ENCODE results near the gene RCBTB1.
"Not testable (repeated sequence)": the region's sequence is repeated elsewhere in the genome, so short reads cannot be mapped to it uniquely, and the experiment has no call there.

RCBTB1 gene

DNA sequence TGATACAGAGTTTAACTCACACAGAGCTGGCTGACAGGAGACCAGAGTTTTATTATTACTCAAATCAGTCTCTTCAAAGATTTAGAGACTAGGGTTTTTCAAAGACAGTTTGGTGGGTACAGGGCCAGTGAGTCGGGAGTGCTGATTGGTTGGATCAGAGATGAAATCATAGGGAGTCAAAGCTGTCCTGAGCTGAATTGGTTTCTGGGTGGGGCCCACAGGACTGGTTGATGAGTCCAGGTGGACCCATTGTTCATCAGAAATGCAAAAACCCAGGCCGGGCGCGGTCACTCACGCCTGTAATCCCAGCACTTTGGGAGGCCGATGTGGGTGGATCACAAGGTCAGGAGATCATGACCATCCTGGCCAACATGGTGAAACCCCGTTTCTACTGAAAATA lies 17.3 kb upstream of the RCBTB1 start:
- DNase-seq = not testable (repeated sequence)

GRCh38 chr13:49602005-49602404 lies 16.6 kb upstream of the RCBTB1 start:
- DNase-seq = no peak

DNA sequence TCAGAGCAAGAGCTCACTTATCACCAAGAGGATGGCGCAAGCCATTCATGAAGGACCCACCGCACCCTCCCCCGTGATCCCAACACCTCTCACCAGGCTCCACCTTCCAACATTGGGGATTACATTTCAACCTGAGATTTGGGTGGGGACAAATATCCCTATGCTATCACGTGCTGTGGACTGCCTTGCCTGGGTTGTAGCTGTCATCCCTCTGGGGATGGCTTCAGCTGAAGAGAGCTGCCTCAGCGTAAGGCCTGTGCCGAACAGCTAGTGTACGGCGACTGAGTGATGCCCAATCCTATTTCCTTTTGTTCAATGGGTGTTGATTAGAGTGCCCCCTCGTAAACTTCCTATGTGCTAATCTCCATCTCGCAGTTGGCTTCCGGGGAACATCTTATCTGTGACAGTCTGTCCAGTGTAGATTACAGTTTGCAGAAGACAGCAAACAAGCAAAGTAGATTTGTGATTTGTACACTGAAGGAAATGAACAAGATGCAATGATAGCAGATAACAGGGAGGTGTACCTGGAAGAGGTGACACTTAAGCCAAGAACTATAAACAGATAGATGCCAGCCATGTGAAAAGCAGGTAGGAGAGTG lies 11.8 kb upstream of the RCBTB1 start:
- no peak for DNase-seq

DNA sequence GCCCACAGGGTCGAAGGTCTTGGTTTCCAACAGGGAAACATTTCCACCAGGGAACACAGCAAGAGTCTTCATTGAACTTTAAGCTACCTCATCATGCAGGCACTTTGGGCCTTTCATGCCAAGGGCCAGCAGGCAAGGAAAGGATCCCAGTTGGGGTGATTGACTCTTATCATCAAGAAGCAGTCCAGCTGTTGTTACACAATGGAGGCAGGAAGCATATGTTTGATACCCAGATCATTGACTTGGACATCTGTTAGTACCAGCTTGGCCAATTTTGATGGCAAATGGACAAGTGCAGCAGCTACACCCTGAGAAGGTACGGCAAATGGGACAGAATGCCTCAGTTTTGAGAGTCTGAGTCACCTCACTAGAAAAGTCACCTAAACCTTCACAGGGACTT lies 10.9 kb upstream of the RCBTB1 start:
- no peak for DNase-seq

DNA sequence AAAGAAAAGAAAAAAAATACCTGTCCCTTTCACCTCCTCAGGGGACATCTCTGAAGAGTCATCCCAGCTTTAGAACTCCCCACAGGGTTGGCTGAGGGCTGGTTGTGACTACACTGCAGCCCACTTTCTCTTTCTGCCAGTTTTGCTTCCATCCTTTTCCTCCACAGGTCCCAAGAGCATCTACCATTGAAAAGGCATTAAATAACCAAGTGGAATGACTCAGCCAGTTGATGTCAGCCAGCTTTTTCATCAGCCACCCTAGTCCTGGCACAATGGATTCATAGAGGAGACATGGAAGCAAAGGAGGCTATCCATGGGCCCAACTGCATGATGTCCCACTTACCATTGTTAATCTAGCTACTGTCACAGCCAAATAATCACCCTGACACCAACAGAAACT lies 9.2 kb upstream of the RCBTB1 start:
- no peak for DNase-seq

GRCh38 chr13:49593876-49594275 lies 8.5 kb upstream of the RCBTB1 start:
- not testable (repeated sequence) for DNase-seq

DNA sequence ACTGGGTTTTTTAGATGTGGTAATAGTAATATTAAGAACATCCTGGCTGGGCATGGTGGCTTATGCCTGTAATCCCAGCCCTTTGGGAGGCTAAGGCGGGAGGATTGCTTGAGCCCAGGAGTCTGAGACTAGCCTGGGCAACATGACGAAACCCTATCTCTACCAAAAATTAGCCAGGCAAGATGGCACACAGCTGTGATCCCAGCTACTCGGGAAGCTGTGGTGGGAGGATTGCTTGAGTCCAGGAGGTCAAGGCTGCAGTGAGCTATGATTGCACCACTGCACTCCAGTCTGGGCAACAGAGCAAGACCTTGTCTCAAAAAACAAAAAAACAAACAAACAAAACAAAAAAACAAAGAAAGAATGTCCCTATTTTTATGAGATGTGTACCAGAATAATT lies 5.4 kb upstream of the RCBTB1 start:
- not testable (repeated sequence) for DNase-seq

DNA sequence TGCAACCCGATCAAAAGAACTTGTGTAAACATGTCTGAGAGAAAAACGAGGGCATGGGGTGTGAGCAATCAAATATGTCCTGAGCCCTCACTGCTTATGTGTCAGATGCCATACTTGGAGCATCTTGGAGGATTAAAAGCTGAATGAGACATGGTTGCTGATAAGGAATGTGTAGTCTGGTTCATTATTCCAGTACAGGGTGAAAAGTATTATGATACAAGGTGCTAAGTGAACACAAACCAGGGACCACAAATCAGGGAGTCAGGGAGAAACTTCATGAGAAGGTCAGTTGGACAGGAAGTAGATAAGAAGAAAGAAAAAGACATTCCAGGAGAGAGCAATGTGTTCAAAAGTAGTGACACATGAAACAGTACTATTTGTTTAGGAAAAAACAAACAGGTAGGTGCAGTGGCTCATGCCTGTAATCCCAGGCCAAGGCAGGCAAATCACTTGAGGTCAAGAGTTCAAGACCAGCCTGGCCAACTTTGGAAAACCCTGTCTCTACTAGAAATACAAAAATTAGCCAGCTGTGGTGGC lies 2.0 kb upstream of the RCBTB1 start:
- no peak for DNase-seq

DNA sequence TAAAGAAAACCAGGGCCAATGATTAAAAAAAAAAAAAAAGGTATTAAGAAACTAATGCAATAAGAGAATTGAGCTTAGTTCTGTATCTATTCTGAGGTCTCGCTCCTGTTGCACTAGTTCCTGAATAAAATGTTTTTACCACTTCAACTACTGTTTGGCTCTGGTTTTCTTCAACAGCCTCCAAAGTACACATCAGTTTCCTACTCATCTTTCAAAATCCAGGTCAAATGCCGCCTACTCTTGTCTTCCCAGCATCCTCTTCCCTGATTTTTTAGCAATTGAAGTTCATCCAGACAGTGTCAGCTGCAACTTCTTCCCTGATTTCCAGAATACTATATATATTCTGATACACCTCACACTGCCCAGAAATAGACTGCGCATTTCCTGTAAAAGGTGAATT lies 1.4 kb upstream of the RCBTB1 start:
- DNase-seq = no peak

DNA sequence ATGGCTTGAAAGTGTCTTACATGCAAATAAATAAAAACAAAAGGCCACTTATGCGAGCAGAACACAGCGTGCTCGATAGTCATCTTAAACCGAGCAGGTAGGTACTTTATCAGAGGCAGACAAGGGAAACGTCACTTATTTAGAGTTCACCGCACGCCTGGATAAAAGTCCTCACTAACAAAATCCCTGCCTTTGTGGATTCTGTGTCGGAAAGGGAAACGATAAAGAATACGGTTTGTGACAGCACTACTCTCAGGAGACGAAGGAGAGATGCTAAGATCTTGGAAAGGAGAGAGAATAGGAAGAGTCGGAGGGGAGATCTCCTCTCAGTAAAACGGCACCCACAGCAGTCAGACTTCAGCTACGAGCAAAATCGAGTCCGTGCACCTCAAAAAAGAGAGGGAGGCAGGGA lies 581 bp downstream of the RCBTB1 start:
- DNase-seq = no peak

GRCh38 chr13:49580980-49581680 lies 4.2 kb downstream of the RCBTB1 start:
- DNase-seq = no peak

- no peak for DNase-seq
These were observed 5.9 kb downstream of the RCBTB1 start for GRCh38 chr13:49579501-49579900.

DNA sequence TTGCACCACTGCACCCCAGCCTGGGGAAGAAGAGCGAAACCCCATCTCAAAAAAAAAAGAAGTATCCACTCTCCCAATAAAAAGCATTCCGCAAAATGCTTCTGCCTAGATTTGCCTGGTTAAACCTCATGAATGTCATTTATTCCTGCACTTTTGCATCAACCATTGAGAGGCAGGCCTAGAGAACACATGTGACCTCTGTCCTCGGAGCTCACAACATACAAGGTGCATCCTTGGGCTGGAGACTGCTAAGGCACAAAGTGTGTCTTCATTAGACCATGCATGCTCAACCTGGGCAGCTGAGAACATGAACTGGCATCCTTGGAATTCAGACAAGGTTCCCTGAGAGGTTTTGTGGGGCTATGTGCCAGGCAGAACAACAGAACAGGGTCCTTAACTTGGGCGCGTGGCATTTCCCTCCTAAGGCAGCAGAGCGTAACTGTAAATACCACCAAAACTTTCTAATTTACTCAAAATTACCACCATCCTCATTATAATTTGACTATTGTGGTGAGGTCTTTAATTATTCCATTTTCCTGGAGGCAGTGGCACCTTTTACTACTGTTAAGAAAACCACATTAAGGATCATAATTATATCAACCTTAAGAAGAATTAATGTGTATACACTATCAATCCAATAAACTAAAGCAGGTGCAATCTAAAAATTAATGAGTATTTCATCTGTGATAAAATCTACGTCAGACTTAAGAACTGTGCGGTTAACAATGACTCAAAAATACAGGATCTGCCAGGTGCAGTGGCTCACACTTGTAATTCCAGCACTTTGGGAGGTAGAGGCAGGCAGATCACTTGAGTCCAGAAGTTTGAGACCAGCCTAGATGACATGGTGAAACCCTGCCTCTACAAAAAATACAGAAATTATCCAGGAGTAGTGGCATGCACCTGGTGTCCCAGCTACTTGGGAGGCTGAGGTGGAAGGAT lies 13.8 kb downstream of the RCBTB1 start:
- no peak for DNase-seq

GRCh38 chr13:49569993-49570689 lies 15.2 kb downstream of the RCBTB1 start:
- DNase-seq = no peak

GRCh38 chr13:49567491-49567890 lies 17.9 kb downstream of the RCBTB1 start:
- no peak for DNase-seq

GRCh38 chr13:49566461-49566860 lies 18.9 kb downstream of the RCBTB1 start:
- no peak for DNase-seq

DNA sequence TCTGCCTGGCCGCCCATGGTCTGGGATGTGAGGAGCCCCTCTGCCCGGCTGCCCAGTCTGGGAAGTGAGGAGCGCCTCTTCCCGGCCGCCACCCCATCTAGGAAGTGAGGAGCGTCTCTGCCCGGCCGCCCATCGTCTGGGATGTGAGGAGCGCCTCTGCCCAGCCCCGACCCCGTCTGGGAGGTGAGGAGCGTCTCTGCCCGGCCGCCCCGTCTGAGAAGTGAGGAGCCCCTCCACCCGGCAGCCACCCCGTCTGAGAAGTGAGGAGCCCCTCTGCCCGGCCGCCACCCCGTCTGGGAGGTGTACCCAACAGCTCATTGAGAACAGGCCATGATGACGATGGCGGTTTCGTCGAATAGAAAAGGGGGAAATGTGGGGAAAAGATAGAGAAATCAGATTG lies 19.9 kb downstream of the RCBTB1 start:
- not testable (repeated sequence) for DNase-seq

- no peak for DNase-seq
These were observed 21.8 kb downstream of the RCBTB1 start for GRCh38 chr13:49563516-49563915.

DNA sequence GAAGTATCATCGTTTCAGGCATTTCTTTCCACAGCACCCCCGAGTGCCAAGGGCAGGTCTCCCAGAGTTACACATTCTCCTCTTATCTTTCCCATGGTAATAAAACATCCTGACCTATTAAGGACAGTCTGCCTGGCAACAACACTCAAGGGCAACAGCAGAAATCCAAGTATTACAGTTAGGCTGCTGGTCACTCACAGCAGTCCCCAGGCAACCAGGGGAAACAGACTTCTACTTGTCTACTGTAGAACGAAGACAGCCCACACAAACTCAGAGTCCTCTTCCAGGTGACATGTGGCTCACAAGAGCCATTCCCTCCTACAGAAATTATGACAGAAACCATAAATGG lies 24.3 kb downstream of the RCBTB1 start:
- DNase-seq = no peak

DNA sequence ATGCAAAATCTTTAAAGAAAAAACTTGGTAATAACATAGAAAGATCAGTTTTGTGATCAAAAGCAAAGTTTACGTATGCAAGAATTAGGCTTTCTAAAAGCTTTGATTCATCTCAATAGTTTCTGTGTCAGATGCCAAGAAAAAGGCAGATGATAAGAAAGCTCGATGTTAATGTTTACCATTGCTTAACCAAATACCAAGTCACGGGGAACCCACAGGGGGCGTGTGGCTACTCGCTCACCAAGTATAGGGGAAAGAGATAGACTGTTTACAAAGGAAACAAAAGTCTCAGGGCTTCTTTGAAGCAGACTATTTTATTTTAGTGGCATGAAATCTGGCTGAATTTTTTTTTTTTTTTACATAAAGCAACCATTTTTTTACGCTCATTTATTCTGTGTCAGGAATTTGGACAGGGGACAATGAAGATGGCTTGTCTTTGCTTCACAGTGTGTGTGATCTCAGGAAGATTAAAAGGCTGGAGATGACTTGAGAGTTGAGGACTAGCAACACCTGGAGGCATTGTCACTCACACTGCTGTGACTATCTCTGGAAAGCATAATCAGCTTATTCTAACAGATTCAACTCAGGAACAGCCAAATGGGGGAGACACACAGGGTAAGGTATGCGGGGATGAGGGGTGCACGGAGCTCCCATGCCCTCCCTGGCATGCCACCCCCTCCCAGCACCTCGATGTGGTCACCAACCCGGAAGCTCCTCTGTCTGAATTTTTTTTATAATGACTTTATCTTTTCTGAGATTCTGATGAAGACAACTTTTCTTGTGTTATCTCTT lies 24.9 kb downstream of the RCBTB1 start:
- no peak for DNase-seq

DNA sequence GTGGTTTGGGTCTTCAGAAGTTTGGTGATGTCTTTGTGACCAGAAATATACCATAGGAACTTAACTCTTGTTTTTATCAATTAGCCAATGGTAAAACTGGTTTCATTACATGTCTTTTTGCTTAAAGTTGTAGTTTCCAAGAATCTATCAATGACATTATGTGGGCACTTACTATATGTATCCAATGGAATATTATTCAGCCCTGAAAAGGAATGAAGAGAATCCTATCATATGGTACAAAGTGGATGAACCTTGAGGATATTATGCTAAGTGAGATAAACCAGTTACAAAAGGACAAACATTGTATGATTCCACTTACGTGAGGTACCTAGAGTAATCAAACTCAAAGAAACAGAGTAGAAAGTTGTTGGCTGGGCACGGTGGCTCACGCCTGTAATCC lies 26.4 kb downstream of the RCBTB1 start:
- DNase-seq = no peak

DNA sequence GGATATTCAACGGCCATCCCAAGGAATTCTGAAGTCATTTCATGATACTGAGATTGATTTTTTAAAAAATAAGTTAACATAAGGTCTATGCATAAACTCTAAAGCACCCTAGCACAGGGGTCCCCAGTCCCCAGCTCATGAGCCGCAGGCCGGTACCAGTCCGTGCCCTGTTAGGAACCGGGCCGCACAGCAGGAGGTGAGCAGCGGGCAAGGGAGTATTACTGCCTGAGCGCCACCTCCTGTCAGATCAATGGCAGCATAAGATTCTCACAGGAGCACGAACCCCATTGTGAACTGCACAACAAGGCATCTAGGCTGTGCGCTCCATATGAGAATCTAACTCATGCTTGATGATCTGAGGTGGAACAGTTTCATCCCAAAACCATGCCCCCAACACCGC lies 31.0 kb downstream of the RCBTB1 start:
- no peak for DNase-seq
